KG1 (cell line): ENCODE results near the gene HVCN1.

Experiments used
- DNase-seq: peaks from one replicate; lab custom pipeline; 2025; lab: John Stamatoyannopoulos, UW

HVCN1 gene

DNA sequence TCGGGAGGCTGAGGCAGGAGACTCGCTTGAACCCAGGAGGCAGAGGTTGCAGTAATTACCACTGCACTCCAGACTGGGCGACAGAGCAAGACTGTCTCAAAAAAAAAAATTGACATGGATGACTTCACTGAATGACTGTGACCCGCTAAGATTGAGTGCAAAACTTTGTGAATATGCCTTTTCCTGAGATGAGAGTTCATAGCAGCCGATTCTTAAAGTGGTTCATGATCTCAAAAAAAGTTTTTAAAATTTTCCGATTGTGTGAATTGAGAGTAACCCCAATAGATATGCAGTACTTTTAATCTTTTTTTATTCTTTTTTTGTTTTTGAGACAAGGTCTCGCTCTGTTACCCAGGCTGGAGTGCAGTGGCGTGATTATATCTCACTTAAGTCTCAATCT is 73.7 kb downstream of the HVCN1 start:
- no peak for DNase-seq

DNA sequence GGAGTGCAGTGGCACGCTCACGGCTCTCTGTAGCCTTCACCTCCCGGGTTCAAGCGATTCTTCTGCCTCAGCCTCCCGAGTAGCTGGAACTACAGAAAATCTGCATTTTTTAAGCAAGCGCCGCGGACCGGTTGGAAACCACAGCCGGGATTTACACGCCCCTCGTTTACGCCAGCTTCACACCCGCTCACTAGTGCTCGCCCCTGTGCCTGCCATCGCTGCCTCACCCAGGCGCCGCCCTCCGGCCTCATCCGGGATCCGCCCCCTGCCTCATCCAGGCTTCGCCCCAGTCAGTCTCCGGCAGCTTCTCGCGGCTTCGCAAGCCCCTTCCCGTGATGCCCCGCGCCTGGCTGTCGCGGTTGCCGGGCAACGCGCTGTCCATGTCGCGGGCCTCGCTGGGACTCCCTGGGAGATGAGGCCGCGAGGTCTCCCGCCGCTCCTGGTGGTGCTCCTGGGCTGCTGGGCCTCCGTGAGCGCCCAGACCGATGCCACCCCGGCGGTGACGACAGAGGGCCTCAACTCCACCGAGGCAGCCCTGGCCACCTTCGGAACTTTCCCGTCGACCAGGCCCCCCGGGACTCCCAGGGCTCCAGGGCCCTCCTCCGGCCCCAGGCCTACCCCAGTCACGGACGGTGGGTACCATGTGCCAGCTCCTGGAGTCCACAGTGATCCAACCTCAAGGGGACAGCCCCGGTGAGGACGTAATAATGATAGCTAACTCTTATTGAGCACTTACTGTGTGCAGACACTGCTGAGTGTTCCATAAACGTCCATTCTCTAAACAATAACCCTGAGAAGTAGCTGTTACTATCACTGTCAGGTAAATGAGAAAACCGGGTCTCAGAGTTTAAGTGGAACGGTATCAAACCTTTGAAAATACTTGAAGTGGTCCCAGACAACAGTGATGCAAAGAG is 74.9 kb downstream of the HVCN1 start, which contains the start of gene TCTN1:
Gene TCTN1 (plus strand): TSS at position 359 of the 914 bp plus-strand sequence. CDS start 54 bp downstream, at position 413.
- peak; percentile 84 for DNase-seq

DNA sequence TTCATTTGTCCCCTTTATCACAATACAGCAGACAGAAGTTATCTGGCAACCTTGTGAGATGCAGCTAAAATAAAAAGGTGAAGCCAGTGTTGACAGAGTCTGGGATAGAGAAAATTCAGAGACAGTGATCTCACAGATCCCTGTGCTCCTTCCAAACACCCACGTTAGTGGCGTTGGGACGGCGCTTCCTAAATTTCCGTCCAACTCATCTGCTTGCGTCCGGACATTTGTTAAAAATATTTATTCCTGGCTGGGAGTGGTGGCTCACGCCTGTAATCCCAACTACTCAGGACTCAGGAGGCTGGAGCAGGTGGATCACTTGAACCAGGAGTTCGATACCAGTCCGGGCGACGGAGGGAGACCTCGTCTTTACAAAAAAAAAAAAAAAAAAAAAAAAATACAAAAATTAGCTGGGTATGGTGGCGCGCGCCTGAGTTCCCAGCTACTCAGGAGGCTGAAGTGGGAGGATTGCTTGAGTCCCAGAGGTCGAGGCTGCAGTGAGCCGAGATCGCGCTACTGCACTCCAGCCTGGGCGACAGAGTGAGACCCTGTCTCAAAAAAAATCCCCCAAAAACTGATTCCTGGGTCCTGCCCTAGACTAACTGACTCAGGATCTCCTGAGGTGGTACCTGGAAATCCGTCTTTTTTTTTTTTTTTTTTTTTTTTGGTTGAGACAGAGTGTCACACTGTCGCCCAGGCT is 75.7 kb downstream of the HVCN1 start:
- no peak for DNase-seq

DNA sequence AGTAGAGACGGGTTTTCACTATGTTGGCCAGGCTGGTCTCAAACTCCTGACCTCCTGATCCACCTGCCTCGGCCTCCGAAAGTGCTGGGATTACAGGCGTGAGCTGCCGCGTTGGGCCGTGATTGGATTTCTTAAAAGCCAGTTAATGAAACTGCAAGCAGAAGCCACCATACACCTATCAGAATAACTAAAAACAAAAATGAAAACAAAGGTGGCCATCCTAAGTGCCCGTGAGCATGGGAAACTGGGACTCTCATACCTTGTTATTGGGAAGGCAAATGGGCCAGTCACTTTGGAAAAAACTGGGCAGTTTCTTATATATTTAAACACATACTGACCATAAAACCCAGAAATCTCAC is 82.7 kb downstream of the HVCN1 start:
- no peak for DNase-seq

DNA sequence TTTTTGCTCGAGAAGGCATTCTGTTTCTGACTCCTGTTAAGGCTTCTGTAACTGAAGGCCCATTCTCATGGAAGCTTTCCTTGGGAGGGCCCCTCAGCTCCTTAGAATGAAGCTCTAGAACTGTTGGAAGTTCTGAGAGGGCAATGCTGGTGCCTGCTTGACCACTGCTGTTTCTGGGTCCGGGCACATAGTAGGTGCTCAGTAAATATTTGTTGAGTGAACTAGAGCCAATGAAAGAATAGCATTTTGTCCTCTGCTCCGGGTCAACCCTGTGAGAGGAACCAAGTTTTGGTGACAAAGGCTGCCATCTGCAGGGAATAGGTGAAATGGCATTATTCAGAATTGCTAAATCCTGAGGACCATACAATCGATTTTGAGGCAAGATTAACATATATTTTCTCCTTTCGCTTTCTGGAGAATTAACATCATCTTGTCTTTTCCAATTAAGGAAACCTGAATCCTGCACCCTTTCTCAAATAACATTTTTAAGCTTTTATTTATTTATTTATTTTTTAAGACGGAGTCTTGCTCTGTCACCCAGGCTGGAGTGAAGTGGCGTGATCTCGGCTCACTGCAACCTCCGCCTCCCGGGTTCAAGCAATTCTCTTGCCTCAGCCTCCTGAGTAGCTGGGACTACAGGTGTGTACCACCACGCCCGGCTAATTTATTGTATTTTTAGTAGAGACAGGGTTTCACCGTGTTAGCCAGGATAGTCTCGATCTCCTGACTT is 86.7 kb downstream of the HVCN1 start:
- peak; percentile 40 for DNase-seq

GRCh38 chr12:110600254-110600653 is 88.7 kb downstream of the HVCN1 start:
- DNase-seq: peak; percentile 43

- no peak for DNase-seq
These were observed 89.6 kb downstream of the HVCN1 start for GRCh38 chr12:110599334-110599733.
